ENCODE results near the gene DDX39A. TPM values are rescaled to one million over a fixed set of nuclear protein-coding genes. Genes with fewer than 3 reads are reported as not detected.

DDX39A gene
- total RNA-seq, 4 donors from 2014 or later = 59.2 to 144 (median 88.4) TPM

DNA sequence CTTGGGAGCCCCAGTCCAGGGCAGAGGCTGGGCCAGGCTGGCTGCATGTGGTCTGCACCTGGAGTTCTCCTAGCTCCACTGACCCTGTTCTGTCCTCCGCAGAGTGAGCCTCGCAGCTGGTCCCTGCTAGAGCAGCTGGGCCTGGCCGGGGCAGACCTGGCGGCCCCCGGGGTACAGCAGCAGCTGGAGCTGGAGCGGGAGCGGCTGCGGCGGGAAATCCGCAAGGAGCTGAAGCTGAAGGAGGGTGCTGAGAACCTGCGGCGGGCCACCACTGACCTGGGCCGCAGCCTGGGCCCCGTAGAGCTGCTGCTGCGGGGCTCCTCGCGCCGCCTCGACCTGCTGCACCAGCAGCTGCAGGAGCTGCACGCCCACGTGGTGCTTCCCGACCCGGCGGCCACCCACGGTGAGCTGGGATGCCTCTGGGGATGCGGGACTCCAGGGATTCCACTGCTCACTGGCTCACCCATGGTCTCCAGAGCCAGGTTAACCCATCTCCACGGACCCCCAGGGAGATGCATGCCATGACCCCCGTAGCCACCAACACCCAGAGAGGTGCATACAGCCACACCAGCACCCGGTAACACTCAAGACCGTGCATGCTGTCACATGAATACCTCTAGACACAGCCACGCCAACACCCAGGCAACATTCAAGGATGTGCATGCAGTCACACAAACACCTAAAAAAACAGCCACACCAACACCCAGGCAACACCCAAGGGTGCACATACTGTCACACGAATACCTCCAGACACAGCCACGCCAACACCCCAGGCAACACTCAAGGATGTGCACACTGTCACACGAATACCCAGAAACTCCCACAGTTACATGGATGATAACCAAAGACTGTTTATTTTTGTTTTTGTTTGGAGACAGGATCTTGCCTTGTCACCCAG, 22.1 kb upstream of the DDX39A start:
- Histone ChIP-seq H3K4me1 (peaks cover 6 to 36% (median 14%) of the 10 kb centered on the region in 3 donors), H3K27me3 (no peaks in the 10 kb centered on the region), H3K27ac (peak overlapping the region in 1 of 4 donors; percentile 66), H3K36me3 (peaks cover 20 to 60% (median 39%) of the 10 kb centered on the region in 3 donors), H3K9me3 (no peaks in the 10 kb centered on the region), H3K4me3 (no peak overlapping the region)
- no peak for DNase-seq
- WGBS, 2 donors = 79 to 85% methylated on average over 6 to 7 of the region's 34 CpGs
- TF ChIP-seq, protein P1, sequence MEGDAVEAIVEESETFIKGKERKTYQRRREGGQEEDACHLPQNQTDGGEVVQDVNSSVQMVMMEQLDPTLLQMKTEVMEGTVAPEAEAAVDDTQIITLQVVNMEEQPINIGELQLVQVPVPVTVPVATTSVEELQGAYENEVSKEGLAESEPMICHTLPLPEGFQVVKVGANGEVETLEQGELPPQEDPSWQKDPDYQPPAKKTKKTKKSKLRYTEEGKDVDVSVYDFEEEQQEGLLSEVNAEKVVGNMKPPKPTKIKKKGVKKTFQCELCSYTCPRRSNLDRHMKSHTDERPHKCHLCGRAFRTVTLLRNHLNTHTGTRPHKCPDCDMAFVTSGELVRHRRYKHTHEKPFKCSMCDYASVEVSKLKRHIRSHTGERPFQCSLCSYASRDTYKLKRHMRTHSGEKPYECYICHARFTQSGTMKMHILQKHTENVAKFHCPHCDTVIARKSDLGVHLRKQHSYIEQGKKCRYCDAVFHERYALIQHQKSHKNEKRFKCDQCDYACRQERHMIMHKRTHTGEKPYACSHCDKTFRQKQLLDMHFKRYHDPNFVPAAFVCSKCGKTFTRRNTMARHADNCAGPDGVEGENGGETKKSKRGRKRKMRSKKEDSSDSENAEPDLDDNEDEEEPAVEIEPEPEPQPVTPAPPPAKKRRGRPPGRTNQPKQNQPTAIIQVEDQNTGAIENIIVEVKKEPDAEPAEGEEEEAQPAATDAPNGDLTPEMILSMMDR (IDR thresholded peaks at IDR 0.05) = no peak
- no peak for TF ChIP-seq POLR2A (IDR thresholded peaks at IDR 0.05)
- intact Hi-C loops (cut with DNase I) = no loop called here

DNA sequence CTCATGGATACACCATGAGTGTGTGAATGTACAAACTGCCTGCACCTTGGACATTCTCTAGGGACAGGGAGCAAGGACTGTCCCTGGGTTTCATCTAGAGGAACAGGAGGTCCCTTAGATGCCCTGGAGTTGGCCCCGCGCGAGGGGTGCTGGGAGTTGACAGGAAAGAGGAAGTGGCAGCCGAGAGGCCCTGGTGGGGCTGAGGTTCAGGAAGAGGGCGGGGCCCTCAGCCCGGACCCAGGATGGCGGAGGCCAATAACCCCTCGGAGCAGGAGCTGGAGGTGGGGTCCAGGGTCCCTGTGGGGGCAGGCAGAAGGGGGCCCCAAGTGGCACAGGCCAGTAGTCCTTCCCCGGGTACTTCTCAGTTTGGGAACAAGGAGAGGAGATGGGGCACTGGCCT, 20.9 kb upstream of the DDX39A start:
- peak; percentile 61 for DNase-seq
- WGBS, 2 donors = 28 to 60% methylated on average over 8 to 9 of the region's 9 CpGs
- Histone ChIP-seq H3K27ac (peak overlapping the region; percentile 56 to 66 (median 61)), H3K4me1 (peaks cover 12 to 47% (median 23%) of the 10 kb centered on the region in 3 donors), H3K9me3 (no peaks in the 10 kb centered on the region), H3K36me3 (peaks cover 17 to 48% (median 36%) of the 10 kb centered on the region in 3 donors), H3K4me3 (peak overlapping the region; percentile 9 to 53 (median 32)), H3K27me3 (no peaks in the 10 kb centered on the region)
- intact Hi-C loops (cut with DNase I) = no loop called here
- peak in 1 of 4 donors; percentile 15 for TF ChIP-seq POLR2A (IDR thresholded peaks at IDR 0.05)
- TF ChIP-seq, protein P1 (IDR thresholded peaks at IDR 0.05) = no peak

- peaks cover 20 to 57% (median 34%) of the 10 kb centered on the region in 3 donors for H3K4me1 ChIP-seq
- TF ChIP-seq POLR2A (IDR thresholded peaks at IDR 0.05) = no peak
- TF ChIP-seq, protein P1 (IDR thresholded peaks at IDR 0.05) = no peak
- peak overlapping the region in 1 of 4 donors; percentile 44 for H3K27ac ChIP-seq
- intact Hi-C loops (cut with DNase I) = no loop called here
- H3K27me3 ChIP-seq = no peaks in the 10 kb centered on the region
- DNase-seq = no peak
- H3K36me3 ChIP-seq = peaks cover 13 to 38% (median 25%) of the 10 kb centered on the region in 3 donors
- H3K4me3 ChIP-seq = no peak overlapping the region
- H3K9me3 ChIP-seq = no peaks in the 10 kb centered on the region
- 90 to 93% methylated on average over 5 of the region's 9 CpGs for WGBS, 2 donors
These were observed 19.9 kb upstream of the DDX39A start for GRCh38 chr19:14439014-14439413.

- Histone ChIP-seq H3K4me1 (peaks cover 28 to 69% (median 35%) of the 10 kb centered on the region in 3 donors), H3K9me3 (no peaks in the 10 kb centered on the region), H3K36me3 (peaks cover 0 to 24% (median 12%) of the 10 kb centered on the region in 3 donors), H3K4me3 (no peak overlapping the region), H3K27me3 (peaks cover 0 to 12% (median 0%) of the 10 kb centered on the region in 4 donors), H3K27ac (no peak overlapping the region)
- no peak for DNase-seq
- 81 to 100% methylated on average over 3 to 7 of the region's 7 CpGs for WGBS, 2 donors
- TF ChIP-seq, protein P1 (IDR thresholded peaks at IDR 0.05) = no peak
- no peak for TF ChIP-seq POLR2A (IDR thresholded peaks at IDR 0.05)
- intact Hi-C loops (cut with DNase I) = no loop called here
These were observed 18.5 kb upstream of the DDX39A start for GRCh38 chr19:14437578-14438140.

Data from esophagus squamous epithelium (tissue), 5 donors.